Measurements from ENCODE around the gene FBXO21.

FBXO21 gene

GRCh38 chr12:117165342-117165741 lies 24.9 kb downstream of the FBXO21 start:
- DNase-seq (ENCODE audit: low spot score): no peak

- DNase-seq (ENCODE audit: low spot score): no peak
Observed at GRCh38 chr12:117162633-117163032, 27.6 kb downstream of the FBXO21 start.

DNA sequence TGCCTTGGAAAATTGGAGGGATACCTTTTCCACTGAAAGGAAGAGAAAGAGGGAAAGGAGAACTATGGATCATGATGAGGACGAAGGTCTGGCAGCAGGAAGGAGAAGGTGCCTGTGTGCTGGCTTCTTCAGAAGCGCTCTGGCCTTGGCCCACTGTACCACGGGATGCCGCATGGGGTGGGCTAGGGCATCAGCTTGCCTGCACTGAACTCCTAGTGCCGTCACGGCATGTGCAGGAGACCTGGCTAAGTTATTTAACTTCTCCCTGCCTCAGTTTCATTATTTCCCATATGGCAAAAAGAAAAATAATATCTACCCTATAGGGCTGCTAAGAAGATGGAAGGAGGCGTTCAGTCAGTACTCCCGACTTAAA lies 28.1 kb downstream of the FBXO21 start:
- DNase-seq (ENCODE audit: low spot score): no peak

GRCh38 chr12:117161460-117162166 lies 28.7 kb downstream of the FBXO21 start:
- no peak for DNase-seq (ENCODE audit: low spot score)

DNA sequence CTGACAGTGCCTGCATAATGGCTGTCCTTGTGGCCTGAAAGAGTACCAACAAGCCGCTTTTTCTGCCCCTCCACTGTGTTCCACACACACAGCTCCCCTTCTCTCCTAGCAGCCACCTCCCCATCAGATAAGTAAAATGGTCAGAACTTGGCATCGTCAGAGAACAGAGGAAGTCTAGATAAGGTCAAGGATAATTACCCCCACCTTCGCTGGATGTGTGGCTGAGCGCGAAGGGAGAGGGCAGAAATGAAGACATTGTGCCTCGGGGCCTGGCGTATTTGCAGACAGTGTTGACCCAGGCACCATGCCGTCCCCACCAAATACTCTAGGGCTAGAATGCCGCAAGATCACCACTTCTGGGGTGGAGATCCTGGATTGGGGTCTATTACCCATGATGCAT lies 30.6 kb downstream of the FBXO21 start:
- DNase-seq (ENCODE audit: low spot score): no peak

DNA sequence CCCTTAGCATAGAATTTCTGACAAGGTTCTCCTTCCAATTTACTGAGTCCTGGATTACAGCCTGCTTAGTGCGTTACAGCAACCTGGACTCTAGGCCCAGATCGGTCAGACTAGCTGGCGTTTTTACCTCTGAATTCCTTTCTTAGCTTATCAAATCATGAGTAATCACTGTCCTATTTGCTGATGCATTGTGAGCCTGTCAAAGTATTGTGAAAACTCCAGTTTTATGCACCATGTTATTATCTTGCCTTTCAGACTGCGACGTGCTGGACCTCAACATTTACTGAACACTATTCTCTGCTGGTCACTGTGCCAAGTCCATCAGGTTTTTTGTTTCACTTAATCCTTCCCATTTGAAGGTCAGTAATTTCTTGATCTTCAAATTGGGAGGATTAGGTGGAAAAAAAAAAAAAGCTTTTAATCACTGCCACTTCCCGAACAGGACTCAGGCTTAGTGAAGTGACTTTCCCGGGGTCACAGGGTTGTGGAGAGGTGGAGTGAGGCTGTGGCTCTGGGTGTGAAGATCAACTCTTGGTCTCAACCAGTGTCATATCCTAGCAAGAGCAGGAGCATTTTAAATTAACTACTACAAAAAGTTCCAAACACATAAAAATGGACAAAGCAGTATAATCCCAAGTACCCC lies 31.2 kb downstream of the FBXO21 start:
- DNase-seq (ENCODE audit: low spot score): no peak

DNA sequence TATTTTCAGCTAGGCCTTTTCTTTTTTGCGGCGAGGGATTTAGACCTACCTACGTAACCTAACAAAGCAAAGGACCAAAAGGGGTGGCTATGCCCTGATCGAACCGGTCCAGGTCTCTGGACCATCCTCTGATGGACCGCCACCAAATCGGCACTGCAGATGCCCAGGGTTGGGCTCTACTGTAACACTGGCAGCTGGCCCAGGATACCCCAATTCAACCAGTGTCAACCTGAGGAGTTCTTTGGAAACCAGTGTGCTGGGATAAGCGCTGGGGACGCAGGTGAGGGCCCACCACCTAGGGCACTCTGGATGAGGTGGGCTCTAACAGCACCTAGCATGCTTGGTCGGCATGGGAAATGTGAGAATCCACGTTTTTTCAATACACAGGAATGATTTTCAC lies 32.2 kb downstream of the FBXO21 start:
- DNase-seq (ENCODE audit: low spot score): no peak

DNA sequence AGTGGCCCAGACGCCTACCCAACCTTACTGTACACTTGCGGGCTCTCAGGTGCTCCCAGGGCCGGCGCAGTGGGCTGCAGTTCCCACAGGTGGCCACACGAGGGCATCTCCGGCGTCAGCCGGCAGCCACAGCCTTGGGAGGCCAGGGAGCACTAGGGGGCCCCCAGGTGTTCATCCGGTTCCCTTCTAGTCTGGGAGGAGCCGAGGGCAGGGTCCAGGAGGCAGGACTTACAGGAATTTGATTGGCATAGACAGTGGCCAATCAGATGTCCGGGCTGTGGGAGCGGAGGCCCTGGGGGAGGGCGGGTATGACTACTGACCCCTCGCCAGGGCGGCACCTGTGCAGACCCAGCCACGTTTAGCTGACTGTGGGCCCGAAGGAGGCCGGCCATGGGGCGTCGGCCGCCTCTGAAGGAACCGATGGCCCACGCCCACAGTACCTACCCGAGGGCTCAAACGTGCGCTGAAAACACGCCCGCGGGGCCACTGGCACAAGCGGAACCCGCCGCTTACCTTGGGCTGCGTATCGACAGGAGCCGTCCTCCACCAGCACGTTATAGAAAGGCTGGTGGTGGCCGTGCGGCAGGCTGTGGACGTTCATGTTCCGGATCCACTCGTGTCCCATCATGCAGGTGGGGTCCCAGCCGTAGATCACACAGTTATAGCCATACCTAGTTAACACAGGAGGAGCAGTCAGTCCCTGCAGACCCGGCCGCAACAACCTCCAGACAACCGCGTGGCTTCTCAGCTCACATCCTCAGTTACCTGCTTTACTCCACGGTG lies 34.8 kb downstream of the FBXO21 start:
- peak; percentile 67 for DNase-seq (ENCODE audit: low spot score)

GRCh38 chr12:117152793-117153775 lies 37.2 kb downstream of the FBXO21 start:
- DNase-seq (ENCODE audit: low spot score): no peak

GRCh38 chr12:117151403-117152031 lies 38.8 kb downstream of the FBXO21 start:
- no peak for DNase-seq (ENCODE audit: low spot score)

DNA sequence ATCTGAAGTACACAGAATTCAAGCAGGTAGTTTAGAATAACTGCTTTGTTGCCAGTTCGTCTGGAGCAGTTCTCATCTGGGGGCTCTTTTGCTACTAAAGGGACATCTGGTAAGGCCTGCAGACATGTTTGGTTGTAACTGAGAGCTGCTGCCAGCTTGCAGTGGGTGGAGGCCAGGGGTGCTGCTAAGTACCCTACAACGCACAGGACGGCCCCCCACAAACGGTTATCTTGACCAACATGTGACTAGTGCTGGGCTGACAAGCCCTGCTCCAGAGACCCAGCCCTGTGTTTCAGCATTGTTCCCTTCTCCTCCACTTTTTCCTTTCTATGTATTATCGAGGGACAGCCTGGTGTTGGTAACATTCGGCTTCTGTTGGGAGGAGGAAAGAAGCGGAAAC lies 40.8 kb downstream of the FBXO21 start:
- DNase-seq (ENCODE audit: low spot score): no peak

GRCh38 chr12:117148642-117149041 lies 41.6 kb downstream of the FBXO21 start:
- no peak for DNase-seq (ENCODE audit: low spot score)

GRCh38 chr12:117147639-117148038 lies 42.6 kb downstream of the FBXO21 start:
- no peak for DNase-seq (ENCODE audit: low spot score)

DNA sequence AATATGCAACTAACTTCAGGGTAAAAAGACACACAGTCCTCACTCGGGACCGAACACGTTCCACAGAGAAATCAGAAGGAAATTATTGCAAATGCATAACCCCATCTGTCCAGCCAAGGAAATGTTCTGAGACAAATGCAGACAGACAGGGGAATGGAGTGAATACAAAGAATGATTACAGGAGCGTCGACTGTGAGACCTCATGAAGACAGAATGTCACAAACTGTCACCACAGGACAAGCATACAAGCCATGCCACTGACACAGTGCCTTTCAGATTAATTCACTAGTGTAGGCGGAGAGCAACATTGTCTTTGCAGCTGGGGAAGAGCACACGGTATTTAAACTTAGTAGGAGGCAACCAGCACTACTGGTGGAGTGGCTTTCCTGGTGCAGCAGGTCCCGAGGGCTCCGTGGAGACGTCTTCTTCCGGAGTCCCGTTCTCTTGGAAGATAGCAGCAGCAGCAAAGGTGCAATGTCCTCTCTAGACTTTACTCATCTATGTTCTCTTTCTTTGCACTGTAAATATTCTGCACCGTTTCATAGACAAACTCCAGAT lies 44.6 kb downstream of the FBXO21 start:
- no peak for DNase-seq (ENCODE audit: low spot score)

DNA sequence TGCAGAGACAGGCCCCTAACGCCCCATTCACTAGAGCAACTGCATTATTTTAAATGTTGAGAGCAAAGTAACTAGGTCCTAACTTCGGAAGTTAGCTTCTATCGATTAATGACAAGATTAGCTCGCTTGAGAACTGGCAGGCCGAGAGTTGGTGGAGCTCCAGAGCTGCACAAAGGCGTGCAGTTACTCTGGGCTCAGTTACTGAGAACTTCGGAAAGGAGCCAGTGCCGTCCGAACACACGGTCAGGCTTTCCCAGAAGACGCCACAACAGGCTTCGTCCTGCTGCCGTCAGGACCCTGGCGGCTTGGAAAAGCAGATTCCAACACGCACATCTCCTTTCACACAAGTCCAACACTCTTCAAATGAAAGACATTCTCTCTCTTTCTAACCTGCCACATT lies 45.7 kb downstream of the FBXO21 start:
- DNase-seq (ENCODE audit: low spot score): no peak

DNA sequence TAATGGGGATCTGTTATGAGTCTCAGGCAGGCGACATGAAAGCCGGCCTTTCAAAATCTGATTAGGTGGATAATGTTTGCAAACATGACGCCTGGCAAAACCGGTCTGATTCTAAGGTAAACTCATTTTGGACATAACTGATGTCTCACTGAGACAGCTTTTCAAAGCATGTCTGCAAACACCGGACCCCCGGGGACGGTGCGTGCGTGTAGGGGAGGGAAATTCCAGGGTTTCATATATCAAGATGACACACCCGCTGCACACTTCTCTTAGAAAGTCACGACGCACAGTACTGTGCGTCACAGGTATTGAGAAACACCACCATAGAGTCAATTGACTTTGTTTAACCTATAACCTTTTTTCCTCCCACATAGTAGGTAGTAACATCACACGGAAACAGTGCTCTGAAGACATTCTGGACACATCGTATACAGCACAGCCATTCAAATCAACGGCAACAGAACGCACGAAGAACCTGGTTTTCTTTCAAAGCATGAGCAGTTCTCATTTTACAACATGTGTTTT lies 47.2 kb downstream of the FBXO21 start:
- peak; percentile 61 for DNase-seq (ENCODE audit: low spot score)

GRCh38 chr12:117142094-117142493 lies 48.2 kb downstream of the FBXO21 start:
- DNase-seq (ENCODE audit: low spot score): no peak

GRCh38 chr12:117141097-117141898 lies 49.0 kb downstream of the FBXO21 start:
- DNase-seq (ENCODE audit: low spot score): no peak

DNA sequence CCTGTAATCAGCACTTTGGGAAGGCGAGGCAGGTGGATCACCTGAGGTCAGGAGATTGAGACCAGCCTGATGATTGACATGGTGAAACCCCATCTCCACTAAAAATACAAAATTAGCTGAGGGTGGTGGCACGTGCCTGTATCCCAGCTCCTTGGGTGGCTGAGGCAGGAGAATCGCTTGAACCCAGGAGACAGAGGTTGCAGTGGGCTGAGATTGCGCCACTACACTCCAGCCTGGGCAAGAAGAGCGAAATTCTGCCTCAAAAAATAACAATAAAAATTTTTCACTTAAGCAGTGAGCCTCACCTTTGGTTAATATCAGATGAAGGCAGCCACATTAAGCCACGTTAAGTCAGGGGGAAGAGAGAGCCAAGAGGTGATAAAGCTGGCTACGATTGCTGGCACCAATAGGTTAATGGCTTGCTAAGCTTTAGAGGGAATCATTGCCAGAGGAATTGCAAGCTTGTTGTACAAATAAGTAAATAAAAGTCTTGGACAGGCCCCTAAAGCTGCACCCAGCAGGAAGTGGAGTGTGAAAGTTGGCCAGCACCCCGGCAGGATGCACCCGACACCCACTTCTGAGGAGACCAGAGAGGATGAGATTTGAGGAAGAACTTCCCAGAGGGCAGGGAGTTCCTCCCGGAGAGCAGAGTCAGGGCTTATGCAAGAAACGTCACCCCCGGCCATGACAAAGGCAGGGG lies 49.7 kb downstream of the FBXO21 start:
- DNase-seq (ENCODE audit: low spot score): no peak
